HG02870 (cell line): Measurements from ENCODE around the gene CFAP65.

Experiments used
- ATAC-seq: cut with Tn5 transposase; IDR thresholded peaks from one replicate; pipeline ENCODE4 v1.9.1; 2021; ENCODE audit warnings: mild to moderate bottlenecking, moderate library complexity; ENCODE audit not compliant: unreplicated experiment

Gene CFAP65

GRCh38 chr2:219060821-219061791 lies 19.8 kb upstream of the CFAP65 start, which contains the start of gene IHH:
TSS of gene IHH (minus strand) at chr2:219060921. CDS start at chr2:219060467, 454 bp downstream.
- ATAC-seq = no peak

GRCh38 chr2:219059725-219060682 lies 18.7 kb upstream of the CFAP65 start:
- ATAC-seq = no peak

- ATAC-seq = no peak
Observed at GRCh38 chr2:219059375-219059724, 18.0 kb upstream of the CFAP65 start.

- ATAC-seq = no peak
Observed at GRCh38 chr2:219058541-219059374, 17.4 kb upstream of the CFAP65 start.

GRCh38 chr2:219057709-219058540 lies 16.6 kb upstream of the CFAP65 start:
- ATAC-seq = peak; percentile 86

- ATAC-seq = no peak
Observed at GRCh38 chr2:219056896-219057708, 15.8 kb upstream of the CFAP65 start.

GRCh38 chr2:219056176-219056895 lies 15.0 kb upstream of the CFAP65 start:
- no peak for ATAC-seq

GRCh38 chr2:219054956-219055903 lies 13.9 kb upstream of the CFAP65 start:
- no peak for ATAC-seq

- no peak for ATAC-seq
Observed at GRCh38 chr2:219049282-219049681, 8.0 kb upstream of the CFAP65 start.

GRCh38 chr2:219045937-219046550 lies 4.7 kb upstream of the CFAP65 start:
- no peak for ATAC-seq

- ATAC-seq = no peak
Observed at GRCh38 chr2:219042750-219043149, 1.4 kb upstream of the CFAP65 start.

- ATAC-seq = no peak
Observed at GRCh38 chr2:219042157-219042556, 841 bp upstream of the CFAP65 start.

GRCh38 chr2:219038600-219038999 lies 2.7 kb downstream of the CFAP65 start:
- ATAC-seq = no peak

- no peak for ATAC-seq
Observed at GRCh38 chr2:219037783-219038499, 3.4 kb downstream of the CFAP65 start.

- no peak for ATAC-seq
Observed at GRCh38 chr2:219035942-219036341, 5.4 kb downstream of the CFAP65 start.

- no peak for ATAC-seq
Observed at GRCh38 chr2:219034823-219035222, 6.5 kb downstream of the CFAP65 start.
